NOMO-1 (cell line): ENCODE data around the gene ESR1.
"Not testable (repeated sequence)": the region's sequence is repeated elsewhere in the genome, so short reads cannot be mapped to it uniquely, and the experiment has no call there.

ENCODE experiments used
- DNase-seq, 2 experiments: peaks; one replicate each; lab custom pipeline; 2025; ENCODE audit not compliant: unreplicated experiment in 2 of 2; lab: John Stamatoyannopoulos, UW

Gene ESR1

DNA sequence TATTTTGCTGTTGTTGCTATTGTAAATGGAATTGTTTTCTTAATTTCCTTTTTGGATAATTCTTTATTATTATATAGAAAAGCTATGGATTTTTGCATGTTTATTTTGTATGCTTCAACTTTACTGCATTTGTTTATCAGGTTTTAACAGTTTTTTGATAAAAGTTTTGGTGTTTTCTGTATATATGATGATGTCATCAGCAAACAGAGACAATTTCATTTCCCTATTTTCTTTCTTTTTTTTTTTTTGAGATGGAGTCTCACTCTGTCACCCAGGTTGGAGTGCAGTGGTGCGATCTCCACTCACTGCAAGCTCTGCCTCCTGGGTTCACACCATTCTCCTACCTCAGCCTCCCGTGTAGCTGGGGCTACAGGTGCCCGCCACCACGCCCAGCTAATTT is 156.9 kb downstream of the ESR1 start:
- DNase-seq: not testable (repeated sequence)

DNA sequence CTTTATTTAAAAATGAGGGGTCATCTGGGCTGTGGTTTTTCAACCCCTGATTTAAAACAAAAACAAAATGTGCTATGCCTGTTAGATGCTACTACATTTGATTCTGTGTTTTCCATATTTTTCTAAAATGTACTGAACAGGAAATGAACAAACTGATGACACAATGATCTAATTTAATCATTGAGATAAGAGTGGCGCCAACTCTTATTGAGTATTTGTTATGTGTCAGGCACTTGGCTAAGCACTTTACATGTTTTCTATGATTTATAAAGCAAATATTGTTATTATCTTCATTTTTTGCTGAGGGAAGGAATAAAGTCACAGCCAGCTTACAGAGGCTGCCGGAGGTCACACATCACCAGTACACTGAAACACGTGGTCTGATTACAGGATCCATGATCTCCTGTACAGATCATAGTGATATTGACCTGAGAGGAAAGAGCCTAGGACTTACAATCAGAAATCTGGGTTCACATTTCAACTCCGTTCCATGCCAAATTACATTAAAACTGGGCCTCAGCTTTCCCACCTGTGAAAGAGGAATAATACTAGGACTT is 166.7 kb downstream of the ESR1 start:
- DNase-seq: no peak

DNA sequence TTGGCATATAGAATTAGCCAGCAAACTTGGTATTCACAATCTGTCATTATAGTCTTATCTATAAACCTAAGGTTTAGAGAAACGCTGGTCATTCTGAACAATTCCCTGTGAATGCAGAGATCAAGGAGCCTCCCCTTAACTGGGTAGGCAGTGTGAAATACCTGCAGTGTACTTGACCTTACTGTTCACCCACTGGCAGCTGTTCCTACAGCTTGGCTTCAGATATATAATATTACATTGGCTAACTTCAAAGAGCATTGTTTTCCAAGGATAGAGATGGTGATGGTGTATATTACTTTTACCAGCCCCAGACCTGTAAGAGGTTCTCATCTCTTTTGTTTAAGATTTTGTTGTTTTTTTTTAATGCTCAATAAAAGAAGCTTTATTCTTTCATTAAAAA is 168.3 kb downstream of the ESR1 start:
- no peak for DNase-seq

DNA sequence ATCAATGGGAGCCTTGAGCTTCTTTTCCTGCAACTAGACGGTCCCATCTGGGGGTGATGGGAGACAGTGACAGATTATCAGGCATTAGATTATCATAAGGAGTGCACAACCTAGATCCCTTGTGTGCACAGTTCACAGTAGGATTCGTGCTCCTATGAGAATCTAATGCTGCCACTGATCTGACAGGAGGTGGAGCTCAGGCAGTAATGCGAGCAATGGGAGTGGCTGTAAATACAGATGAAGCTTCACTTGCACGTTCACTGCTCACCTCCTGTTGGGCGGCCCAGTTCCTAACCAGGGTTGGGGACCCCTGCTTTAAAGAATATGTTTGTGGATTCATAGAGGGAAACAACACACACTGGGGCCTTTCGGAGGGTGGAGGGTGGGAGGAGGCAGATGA is 180.7 kb downstream of the ESR1 start:
- not testable (repeated sequence) for DNase-seq

DNA sequence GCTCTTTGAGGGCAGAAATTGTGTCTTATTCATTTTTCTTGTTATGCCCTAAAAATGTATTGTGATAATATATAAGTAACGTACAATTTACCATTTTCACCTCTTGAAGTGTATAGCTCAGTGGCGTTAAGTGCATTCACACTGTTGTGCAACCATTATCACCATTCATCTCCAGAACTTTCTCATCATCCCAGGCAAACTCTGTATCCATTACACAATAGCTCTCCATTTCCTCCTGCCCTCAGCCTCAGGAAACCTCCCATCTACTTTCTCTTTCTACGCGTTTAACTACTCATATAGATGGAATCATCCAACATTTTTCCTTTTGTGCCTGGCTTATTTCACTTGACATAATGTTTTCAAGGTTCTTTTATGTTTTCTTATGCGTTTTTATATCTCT is 184.6 kb downstream of the ESR1 start:
- no peak for DNase-seq

DNA sequence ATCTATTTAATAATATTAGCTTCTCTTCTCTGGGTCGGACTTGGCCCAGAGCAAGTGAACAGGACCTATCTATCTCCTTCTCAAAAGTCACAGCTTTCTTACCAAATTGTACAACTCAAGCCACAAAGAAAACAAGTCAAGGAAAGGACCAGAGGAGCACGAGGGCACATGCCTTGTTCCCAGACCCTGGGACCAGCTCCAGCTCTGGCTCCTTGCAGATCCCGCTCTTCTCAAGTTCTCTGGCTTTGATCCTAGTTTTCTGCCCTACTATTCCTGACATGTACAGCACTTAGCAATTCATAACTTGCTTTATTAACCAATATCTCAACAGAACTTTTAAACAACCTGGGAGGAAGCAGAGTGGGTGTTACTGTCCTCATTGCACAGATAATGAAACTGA is 185.9 kb downstream of the ESR1 start:
- no peak for DNase-seq

DNA sequence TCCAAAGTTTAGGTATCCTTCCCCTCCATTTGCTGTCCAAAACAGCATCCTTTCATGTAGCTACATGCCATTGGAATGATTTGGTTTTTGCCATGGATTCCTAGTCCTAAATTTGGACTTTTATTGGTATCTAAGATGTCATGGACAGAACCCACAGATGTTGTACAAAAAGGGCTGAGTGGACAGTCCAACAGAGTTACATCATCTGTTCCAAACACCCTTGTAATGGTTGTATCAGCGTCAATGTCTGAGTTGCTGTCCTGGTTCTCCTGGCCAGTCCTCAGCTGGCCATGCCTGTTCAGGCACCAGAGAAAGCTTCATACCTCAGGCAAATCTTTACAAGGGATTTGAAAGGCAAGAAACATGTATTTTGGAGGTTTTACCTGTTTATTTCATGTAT is 191.3 kb downstream of the ESR1 start:
- no peak for DNase-seq

DNA sequence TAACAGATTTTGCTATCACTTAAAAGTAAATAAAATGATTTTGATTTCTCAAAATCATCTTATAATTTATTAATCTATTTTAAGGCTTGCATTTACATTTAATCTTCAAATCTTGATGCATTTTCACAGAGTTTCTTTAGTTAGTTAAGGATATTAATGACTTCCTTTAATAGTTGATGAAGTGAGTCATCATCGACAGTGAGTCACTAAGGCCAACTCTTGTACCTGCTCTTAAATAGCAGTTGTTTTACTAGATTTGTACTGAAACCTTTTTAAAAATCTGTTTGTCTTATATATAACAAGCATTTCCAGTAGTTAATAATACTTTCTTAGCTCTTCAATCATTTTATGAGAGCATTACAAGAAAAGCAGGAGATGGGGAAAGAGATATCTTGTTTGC is 191.7 kb downstream of the ESR1 start:
- no peak for DNase-seq

DNA sequence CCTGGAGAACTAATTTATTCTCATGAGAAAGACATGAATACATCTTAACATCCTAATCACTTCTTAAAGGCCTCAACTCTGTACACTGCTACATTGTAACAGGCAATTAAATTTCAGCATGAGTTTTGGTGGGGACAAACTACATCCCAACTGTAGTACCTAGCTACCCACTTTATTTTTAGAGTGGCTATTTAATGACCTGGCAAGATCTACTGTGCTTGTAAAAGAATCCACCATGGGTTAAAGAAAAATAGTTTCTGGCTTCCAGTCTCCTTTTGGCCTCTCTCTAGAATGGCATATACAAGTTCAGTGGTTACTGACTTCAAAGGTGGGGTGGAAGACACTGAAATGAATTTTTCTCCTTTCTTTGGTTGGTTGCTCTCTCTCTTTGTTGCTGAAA is 193.9 kb downstream of the ESR1 start:
- DNase-seq: no peak

DNA sequence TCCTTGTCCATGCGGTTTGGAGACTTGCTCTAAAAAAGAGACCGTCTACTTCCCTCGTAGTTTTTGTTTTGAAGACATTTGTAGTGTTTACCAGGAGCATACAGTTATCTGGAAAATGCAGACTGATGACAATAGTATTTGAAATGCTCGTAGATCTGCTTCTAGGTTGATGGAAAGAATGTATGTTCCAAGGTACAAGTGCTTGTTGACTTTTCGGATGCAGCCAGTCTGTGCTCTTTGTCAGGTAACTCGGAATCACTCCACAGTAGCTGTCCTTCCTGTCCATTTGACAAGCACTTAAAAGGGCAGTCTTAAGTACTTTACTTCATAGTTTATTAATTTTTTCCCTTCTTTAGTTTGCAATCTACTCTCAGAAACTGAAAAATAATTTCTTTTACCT is 194.8 kb downstream of the ESR1 start:
- no peak for DNase-seq

DNA sequence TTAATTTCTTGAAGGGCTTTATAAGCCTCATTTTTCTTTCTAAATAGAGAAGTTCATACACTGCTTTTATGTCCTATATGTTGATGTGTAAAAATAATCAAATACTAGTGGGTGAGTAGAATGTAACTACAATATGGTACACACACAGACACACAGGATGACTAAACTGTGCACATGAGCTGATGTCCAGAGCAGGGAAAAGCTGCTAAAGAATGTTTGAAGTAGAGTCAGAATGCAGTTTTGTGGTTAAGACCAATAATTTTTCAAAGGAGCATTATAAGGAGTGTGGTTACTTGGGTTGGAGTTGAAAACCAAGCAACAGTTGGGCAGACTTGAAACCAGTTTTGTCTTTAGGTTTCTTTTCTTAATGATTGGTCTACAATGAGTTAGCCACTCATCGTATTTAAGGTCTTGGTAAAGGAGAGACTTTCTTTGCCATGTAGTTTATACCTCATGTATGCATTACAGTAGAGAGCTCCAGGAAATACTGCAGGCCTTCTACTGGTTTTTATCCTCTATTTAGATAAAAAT is 196.6 kb downstream of the ESR1 start:
- DNase-seq: no peak

DNA sequence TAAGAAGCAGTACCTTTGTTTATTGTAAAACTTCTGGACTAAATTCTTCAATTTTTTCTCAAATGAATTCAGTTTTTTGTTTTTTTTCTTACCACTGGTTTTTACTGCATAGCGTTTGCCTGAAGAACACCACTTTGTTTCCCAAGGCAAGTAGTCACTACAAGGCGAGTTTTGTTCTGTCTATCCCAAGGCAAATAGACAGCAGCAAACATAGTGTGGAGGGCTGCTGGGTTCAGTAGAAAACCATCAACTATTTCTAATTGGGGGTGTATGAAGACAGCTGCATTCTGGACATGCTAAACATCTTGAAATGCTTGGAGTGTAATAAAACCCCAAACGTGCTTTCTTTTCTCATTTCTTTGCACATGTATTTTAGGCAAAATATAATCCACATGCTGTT is 197.4 kb downstream of the ESR1 start:
- DNase-seq: no peak

DNA sequence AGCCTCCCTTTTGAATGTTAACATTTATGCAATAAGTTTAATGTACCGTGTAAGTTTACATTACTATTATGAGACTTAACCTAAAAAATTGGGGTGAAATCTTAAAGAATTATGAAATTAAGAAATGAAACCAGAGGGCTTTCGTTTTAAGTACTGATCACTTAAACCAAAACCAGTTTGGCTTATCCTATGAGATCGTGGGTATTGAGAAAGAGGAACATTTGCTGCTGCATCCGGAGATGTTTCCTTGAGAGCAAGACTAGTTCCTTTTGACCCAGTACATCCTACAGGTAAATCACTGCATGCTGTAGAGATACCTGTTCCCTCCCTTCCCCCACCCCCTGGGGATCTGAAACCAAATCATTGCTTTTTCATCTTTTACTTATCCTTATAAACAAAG is 201.3 kb downstream of the ESR1 start:
- DNase-seq: peak in 1 of 2 experiments; percentile 15

DNA sequence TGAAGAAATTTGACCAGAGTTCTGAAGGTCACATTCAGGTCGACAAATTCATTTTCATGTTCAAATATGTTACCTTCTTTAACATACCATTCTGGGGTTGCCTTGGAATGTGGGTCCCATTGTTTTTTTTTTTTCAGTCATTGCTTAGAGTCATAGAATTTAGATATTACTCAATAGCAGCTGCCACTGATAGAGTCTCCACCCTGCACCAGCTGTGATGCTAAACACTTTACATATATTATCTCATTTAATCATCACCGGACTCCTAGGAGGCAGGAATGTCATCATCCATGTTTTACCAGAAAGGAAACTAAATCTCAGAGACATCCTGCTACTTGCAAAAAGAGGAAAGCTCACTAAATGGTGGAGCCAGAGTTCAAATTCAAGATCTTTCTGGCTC is 204.7 kb downstream of the ESR1 start:
- DNase-seq: no peak

DNA sequence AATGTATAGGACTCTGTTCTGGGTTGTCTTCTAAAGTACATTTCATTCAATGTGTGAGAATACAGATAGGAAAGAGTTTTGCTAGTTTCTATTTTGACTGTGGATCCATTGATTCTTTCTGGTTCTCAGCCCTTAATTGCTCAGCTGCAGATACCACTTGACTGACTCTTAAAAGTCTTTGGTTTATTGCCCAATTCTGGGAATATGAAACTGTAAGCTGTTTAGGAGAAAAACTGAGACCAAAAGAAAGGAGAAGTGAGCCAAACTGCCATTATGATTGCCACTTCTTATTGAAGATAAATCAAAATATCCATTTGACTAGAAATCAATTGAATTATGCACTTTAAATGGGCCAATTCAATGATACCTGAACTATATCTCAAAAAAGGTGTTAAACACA is 211.4 kb downstream of the ESR1 start:
- peak; percentile 20 to 55 for DNase-seq

DNA sequence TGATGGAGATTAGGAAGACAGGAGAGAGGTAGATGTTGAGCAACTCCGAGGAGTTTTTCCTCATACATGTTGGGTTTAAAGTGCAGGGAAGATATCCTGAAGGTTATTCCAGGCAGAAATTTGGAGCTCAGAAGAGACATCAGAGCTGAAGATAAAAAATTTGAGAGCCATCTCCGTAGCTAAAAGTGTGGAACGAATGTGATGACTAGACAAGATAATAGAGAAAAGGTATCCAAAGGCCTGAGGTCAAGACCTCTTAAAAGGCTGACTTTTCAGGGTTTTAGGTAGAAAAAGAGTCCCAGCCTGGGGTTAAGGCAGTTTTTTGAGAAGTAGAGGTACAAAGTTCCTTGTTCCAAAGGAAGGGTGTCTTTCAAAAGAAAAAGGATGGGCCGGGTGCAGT is 214.8 kb downstream of the ESR1 start:
- DNase-seq: no peak

DNA sequence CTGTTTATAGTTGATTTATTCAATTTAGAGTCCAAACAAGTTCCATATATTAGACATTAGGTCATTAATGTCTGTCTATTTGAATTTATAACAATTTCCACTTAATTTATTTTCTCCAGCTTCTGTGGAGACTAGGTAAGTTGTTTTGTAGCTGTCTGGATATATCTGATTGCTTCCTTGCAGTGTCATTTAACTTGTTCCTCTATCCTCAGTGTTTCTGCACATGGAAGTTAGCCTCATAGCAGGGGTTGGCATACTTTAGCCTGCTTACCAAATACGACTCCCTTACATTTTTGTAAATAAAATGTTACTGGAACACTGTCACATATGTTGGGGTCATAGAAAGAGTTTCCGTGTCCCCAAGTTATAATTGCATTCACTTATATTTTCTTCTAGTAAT is 216.1 kb downstream of the ESR1 start:
- DNase-seq: no peak

DNA sequence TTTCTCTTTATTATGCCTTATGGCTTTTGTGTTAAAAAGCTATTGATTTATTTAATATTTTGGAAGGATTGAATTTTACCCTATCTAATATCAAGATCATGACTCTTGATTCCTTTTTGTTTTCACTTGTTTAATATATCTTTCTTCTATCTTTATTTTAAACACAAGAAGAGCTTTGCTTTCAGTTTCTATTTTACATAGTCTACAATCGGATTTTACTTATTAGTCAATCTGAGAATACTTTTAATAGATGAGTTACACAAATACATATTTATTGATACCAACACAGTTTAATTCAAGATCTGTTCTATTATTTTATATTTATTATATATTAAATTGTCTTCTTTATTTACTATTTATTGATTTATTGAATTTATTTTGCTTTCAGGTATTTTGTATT is 218.8 kb downstream of the ESR1 start:
- no peak for DNase-seq

DNA sequence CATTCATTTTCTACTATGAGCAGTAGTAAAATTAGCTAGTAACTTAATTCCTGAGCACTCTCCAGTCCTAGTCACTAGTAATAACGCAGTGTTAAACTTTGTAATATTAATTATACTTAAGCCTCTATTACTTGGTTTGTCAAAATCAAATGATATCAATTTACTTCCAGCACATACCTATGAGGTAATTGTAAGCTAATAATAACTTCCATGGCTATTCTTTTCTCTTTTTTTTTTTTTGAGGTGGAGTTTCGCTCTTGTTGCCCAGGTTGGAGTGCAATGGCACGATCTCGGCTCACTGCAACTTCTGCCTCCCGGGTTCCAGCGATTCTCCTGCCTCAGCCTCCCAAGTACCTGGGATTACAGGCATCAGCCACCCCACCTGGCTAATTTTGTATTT is 219.3 kb downstream of the ESR1 start:
- DNase-seq: not testable (repeated sequence)

DNA sequence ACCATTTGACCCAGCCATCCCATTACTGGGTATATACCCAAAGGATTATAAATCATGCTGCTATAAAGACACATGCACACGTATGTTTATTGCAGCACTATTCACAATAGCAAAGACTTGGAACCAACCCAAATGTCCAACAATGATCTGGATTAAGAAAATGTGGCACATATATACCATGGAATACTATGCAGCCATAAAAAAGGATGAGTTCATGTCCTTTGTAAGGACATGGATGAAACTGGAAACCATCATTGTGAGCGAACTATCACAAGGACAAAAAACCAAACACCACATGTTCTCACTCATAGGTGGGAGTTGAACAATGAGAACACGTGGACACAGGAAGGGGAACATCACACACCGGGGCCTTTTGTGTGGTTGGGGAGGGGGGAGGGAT is 226.3 kb downstream of the ESR1 start:
- not testable (repeated sequence) for DNase-seq

DNA sequence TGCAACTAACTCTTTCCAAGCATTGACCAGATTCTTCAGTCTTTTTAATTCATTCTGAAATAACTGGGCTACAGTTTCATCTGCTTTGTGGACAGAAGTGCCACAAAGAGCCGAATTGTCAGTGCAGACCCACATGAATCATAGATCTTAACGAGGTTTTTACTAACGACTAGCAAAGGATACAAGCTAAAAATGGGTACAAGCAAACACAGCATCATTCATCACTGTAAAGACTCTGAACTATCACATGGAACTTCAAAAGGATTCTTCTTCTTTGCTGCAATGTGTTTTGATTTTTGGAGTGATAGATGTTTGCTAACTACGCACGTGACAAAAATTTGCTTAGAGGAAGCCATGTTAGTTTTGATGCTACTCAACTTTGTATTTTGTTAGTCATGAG is 227.1 kb downstream of the ESR1 start:
- DNase-seq: no peak

DNA sequence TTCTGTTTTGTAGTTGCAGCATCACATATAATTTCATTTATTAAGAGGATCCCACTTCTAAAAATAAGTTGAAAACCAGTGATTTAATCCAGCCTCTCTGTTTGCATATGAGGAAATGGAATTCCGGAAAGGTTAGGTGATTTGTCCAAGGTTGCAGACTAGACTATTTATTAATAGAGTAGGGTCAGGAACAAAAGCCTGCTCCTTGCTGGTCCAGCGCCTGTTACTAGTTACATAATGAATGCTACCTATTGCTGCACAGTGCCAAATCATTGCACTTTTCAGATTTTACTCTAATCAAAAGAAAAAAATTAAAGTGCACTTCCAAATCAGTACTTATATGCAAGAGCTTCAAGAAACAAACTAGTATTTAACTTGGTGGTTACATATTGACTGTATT is 238.6 kb downstream of the ESR1 start:
- DNase-seq: no peak

DNA sequence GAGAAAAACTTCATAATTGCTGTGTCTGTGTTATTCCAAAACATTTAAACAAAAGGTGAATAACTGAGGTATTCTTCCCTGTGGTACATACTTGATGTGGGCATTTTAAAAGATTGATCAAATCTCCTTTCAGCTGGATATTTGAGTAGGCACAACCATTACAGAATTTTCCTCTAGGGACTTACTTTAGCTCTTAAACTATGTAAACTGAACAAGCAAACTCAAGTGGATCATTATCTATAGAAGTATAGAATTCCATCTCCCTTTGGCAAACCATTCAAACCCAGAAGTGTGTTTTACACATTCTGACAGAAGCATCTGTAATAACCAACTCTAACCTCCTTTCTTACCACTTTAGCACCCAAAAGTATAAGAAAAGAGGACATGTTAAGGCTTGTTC is 241.4 kb downstream of the ESR1 start:
- no peak for DNase-seq
